PC-3 (cell line): ENCODE results near the gene PDS5A.

ENCODE experiments used
- EZH2 ChIP-seq: fragments of 300-600 bp; sonication (generic); IDR thresholded peaks from one replicate; pipeline ENCODE4 v1.6.1; 2017; ENCODE audit warnings: antibody characterized with exemption, mild to moderate bottlenecking, low read length; ENCODE audit not compliant: unreplicated experiment
- EZH2phosphoT487 ChIP-seq: fragments of 300-600 bp; sonication (generic); IDR thresholded peaks from 2 replicates; pipeline ENCODE4 v1.6.1; 2018; ENCODE audit warnings: mild to moderate bottlenecking, antibody characterized with exemption, low read length, borderline replicate concordance
- TF ChIP-seq, protein P1 (sequence below): fragments of 300-600 bp; sonication (generic); conservative IDR thresholded peaks from 2 replicates; pipeline ENCODE4 v1.5.1; 2017; ENCODE audit warnings: antibody characterized with exemption, low read depth, mild to moderate bottlenecking, low read length

DNA sequence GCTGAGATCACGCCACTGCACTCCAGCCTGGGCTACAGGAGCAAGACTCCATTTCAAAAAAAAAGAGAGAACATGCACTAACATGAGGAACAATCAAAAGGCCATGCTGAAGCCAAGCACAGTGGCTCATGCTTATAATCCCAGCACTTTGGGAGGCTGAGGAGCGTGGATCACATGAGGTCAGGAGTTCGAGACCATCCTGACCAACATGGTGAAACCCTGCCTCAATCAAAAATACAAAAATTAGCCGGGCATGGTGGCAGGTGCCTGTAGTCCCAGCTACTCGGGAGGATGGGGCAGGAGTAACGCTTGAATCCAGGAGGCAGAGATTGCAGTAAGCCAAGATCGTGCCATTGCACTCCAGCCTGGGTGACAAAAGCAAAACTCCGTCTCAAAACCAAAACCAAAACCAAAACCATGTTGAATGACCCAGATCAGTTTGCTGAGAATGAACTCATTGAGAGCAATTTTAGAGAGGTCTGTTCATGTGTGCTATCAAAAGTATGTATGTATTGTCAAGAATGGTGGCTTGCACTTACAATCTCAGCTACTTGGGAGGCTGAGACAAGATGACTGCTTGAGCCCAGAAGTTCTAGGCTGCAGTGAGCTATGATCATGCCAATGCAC, 44.8 kb downstream of the PDS5A start:
- TF ChIP-seq EZH2 (no peak), EZH2phosphoT487 (no peak)
- TF ChIP-seq, protein P1, sequence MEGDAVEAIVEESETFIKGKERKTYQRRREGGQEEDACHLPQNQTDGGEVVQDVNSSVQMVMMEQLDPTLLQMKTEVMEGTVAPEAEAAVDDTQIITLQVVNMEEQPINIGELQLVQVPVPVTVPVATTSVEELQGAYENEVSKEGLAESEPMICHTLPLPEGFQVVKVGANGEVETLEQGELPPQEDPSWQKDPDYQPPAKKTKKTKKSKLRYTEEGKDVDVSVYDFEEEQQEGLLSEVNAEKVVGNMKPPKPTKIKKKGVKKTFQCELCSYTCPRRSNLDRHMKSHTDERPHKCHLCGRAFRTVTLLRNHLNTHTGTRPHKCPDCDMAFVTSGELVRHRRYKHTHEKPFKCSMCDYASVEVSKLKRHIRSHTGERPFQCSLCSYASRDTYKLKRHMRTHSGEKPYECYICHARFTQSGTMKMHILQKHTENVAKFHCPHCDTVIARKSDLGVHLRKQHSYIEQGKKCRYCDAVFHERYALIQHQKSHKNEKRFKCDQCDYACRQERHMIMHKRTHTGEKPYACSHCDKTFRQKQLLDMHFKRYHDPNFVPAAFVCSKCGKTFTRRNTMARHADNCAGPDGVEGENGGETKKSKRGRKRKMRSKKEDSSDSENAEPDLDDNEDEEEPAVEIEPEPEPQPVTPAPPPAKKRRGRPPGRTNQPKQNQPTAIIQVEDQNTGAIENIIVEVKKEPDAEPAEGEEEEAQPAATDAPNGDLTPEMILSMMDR, result no peak
